K562 (cell line): ENCODE measurements around the gene ETDC.

Experiments
- ARID2 ChIP-seq: fragments of 450-650 bp; IDR thresholded peaks from 2 replicates; pipeline ENCODE4 v1.6.1; 2017; ENCODE audit warnings: antibody characterized with exemption, mild to moderate bottlenecking
- CHD2 ChIP-seq: IDR thresholded peaks from 2 replicates; pipeline ENCODE4 v1.6.1; 2011; ENCODE audit warnings: low read depth, low read length
- CTCF ChIP-seq, 3 experiments: IDR thresholded peaks in 2 of 3; conservative IDR thresholded peaks in 1 of 3; 2 replicates each; pipeline ENCODE4 v1.5.1; 2011 to 2012; ENCODE audit warnings: low read length in 3 of 3, mild to moderate bottlenecking in 3 of 3, control low read depth in 2 of 3, improper control_type of control experiment in 1 of 3, inconsistent platforms in 1 of 3, low read depth in 1 of 3, mixed read lengths in 1 of 3, moderate library complexity in 1 of 3; ENCODE audit not compliant: insufficient read depth in 2 of 3
- ETV6 ChIP-seq, 3 experiments: fragments of 150-350 bp in 1 of 3; sonication (generic) in 1 of 3; formaldehyde crosslinking in 1 of 3; IDR thresholded peaks; 2 replicates each; pipeline versions ENCODE4 v1.6.1 to v1.8.0; 2014 to 2022; ENCODE audit warnings: borderline replicate concordance in 2 of 3, low read depth in 2 of 3, antibody characterized with exemption in 1 of 3, low read length in 1 of 3, mild to moderate bottlenecking in 1 of 3, missing genetic modification reagents in 1 of 3
- FOXK1 ChIP-seq: sonication (generic); formaldehyde crosslinking; IDR thresholded peaks from 2 replicates; pipeline ENCODE4 v1.8.0; 2022; ENCODE audit warnings: missing genetic modification reagents, mild to moderate bottlenecking, borderline replicate concordance
- GTF2F1 ChIP-seq: IDR thresholded peaks from 2 replicates; pipeline ENCODE4 v1.6.1; 2011; ENCODE audit warnings: low read depth, low read length, improper control_type of control experiment
- JUND ChIP-seq, 2 experiments: IDR thresholded peaks; 2 replicates in 1 of 2; 3 replicates in 1 of 2; pipeline ENCODE4 v1.6.1; 2011; ENCODE audit warnings: borderline replicate concordance in 2 of 2, low read depth in 2 of 2, low read length in 2 of 2, improper control_type of control experiment in 1 of 2, missing biosample characterization in 1 of 2, missing genetic modification characterization in 1 of 2, missing genetic modification reagents in 1 of 2
- KDM1A ChIP-seq, 2 experiments: fragments of 450-650 bp; IDR thresholded peaks; 2 replicates each; pipeline ENCODE4 v1.6.1; 2016; ENCODE audit warnings: mild to moderate bottlenecking in 2 of 2
- KDM4B ChIP-seq, 2 experiments: fragments of 450-650 bp in 1 of 2; sonication (generic) in 1 of 2; IDR thresholded peaks; 2 replicates each; pipeline ENCODE4 v1.6.1; 2016 to 2017; ENCODE audit warnings: borderline replicate concordance in 2 of 2, antibody characterized with exemption in 1 of 2, low read depth in 1 of 2, mild to moderate bottlenecking in 1 of 2
- KLF10 ChIP-seq: fragments of 250-450 bp; sonication (Bioruptor Pico); IDR thresholded peaks from 2 replicates; pipeline ENCODE4 v1.6.1; 2021; ENCODE audit warnings: matching md5 sums
- LEF1 ChIP-seq: fragments of 450-650 bp; IDR thresholded peaks from 2 replicates; pipeline ENCODE4 v1.6.1; 2016; ENCODE audit warnings: mild to moderate bottlenecking
- MEF2A ChIP-seq: IDR thresholded peaks from 2 replicates; pipeline ENCODE4 v1.6.1; 2011; ENCODE audit warnings: low read depth, mild to moderate bottlenecking, low read length, moderate library complexity; ENCODE audit not compliant: control insufficient read depth
- POLR2A ChIP-seq: fragments of 450-650 bp; conservative IDR thresholded peaks from 2 replicates; pipeline ENCODE4 v1.6.1; 2016
- TCF7L2 ChIP-seq: fragments of 150-350 bp; IDR thresholded peaks from 2 replicates; pipeline ENCODE4 v1.6.1; 2016; ENCODE audit warnings: low read depth, mild to moderate bottlenecking, low read length, moderate library complexity

GRCh38 chrX:135275973-135276372, 33.3 kb upstream of the ETDC start:
- TF ChIP-seq KLF10, result no peak
- no peak for TF ChIP-seq GTF2F1
- TF ChIP-seq ETV6 (IDR thresholded peaks at IDR 0.05; ENCODE audit: borderline replicate concordance in 1 of 2, low read depth in 2 of 2, low read length in 1 of 2), result no peak
- TF ChIP-seq ETV6 (CRISPR knock-in tag; IDR thresholded peaks at IDR 0.05; ENCODE audit: borderline replicate concordance), result no peak
- TF ChIP-seq CTCF (IDR thresholded peaks at IDR 0.05 in 2 of 3, conservative IDR thresholded peaks at IDR 0.05 in 1 of 3; ENCODE audit: insufficient read depth in 2 of 3, low read depth in 1 of 3, low read length in 3 of 3), result no peak
- no peak for TF ChIP-seq FOXK1 (CRISPR knock-in tag)
- TF ChIP-seq CHD2, result no peak
- TF ChIP-seq ARID2, result no peak
- no peak for TF ChIP-seq JUND (IDR thresholded peaks at IDR 0.05; ENCODE audit: borderline replicate concordance, low read depth, low read length)
- TF ChIP-seq JUND (tag; IDR thresholded peaks at IDR 0.05; ENCODE audit: borderline replicate concordance, low read depth, low read length), result no peak
- no peak for TF ChIP-seq POLR2A
- no peak for TF ChIP-seq KDM4B (IDR thresholded peaks at IDR 0.05; ENCODE audit: borderline replicate concordance in 2 of 2, low read depth in 1 of 2)
- TF ChIP-seq MEF2A, result no peak
- no peak for TF ChIP-seq LEF1
- no peak for TF ChIP-seq KDM1A (IDR thresholded peaks at IDR 0.05)
- TF ChIP-seq TCF7L2, result no peak
